Activated T-helper 1 cell treated with anti-CD3 and anti-CD28 coated beads, Interleukin-2, amount 50 U/mL, for 16 hours (primary cell): ENCODE results near the gene SLC9C2.

Experiments
- DNase-seq, 2 donors: peaks; one replicate each; pipeline ENCODE4 v3.0.0-alpha.2; 2020; ENCODE audit warnings: low read depth in 1 of 2, low spot score in 1 of 2

SLC9C2 gene

GRCh38 chr1:173454966-173455524 lies 147.8 kb downstream of the SLC9C2 start:
- DNase-seq = no peak

- no peak for DNase-seq
Observed at GRCh38 chr1:173453982-173454381, 148.9 kb downstream of the SLC9C2 start.

- DNase-seq = no peak
Observed at GRCh38 chr1:173451981-173452380, 150.9 kb downstream of the SLC9C2 start.
